ENCODE results near the gene CYSRT1.

- TF ChIP-seq POLR2A (IDR thresholded peaks at IDR 0.05; ENCODE audit: low read depth, low read length) (no peak), TAF1 (IDR thresholded peaks at IDR 0.05; ENCODE audit: borderline replicate concordance, low read depth, low read length) (no peak)
Measured at GRCh38 chr9:137233143-137233980, 8.4 kb downstream of the CYSRT1 start.
